Effector CD4-positive, alpha-beta T cell (primary cell): Measurements from ENCODE around the gene COX19.
"Not testable (repeated sequence)": the region's sequence is repeated elsewhere in the genome, so short reads cannot be mapped to it uniquely, and the experiment has no call there.

Experiments used
- DNase-seq: peaks from one replicate; pipeline ENCODE4 v3.0.0-alpha.2; 2020

COX19 gene

DNA sequence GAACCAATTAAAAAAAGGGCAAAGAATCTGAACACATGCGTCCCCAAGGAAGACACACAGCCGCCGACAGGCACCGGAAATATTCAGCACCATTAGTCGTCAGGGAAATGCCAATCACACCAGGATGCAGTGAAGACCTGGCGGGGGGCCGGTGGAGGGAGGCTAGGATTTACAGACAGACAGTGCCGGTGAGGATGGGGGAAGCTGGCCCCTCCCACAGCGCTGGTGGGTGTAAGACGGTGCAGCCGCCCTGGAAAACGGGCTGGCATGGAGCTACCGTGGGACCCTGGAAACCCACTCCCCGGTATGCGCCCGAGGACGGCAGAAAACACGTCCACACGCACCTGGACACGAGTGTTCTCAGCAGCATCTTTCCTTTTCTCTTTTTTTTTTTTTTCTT is 16.1 kb downstream of the COX19 start:
- no peak for DNase-seq

- DNase-seq: no peak
Measured at GRCh38 chr7:958221-959200, 16.8 kb downstream of the COX19 start.

- DNase-seq: no peak
Measured at GRCh38 chr7:957418-958220, 17.7 kb downstream of the COX19 start.

GRCh38 chr7:956031-956430 is 19.3 kb downstream of the COX19 start:
- no peak for DNase-seq

DNA sequence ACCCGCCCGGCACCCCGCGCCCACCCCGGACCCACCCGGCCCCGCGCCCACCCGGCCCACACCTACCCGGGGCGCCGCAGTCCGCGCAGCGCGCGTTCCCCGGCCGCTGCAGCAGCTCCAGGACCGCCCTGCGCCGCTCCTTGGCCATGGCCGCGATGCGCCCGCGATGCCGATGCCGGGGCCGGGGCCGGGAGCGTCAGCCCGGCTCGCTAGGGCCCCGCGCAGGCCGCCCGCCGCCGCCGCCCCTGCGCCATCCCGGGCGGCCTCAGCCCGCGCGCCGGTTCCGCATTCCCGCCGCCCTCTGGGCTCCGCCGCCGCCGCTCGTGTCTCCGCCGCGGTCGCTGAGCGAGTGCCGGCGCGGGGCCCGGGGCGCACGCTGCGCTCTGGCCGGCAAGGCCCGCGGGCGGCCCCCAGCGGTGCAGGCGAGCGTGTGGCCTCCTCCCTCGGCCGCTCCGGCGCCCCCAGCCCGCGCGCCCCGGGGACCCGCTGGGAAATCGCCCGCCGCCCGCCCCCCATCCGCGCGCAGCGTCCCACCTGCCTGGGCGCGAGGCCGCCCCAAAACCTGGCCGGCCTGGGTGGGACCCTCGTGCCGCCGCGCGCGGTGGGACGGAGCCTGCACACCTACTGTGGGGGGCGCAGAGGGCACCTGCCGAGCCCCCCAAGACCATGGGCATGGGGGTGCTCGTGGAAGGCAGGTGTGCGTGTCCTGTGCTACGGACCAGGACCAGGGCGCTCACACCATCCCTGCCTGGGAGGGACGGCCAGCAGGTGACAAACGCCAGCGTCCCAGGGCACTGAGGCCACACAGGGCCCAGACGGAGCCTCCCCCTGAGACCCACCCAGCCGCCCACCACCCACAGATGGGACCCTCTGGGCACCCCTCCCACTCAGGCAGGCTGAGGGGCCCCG is 20.8 kb downstream of the COX19 start, which contains the start of gene ADAP1:
TSS of gene ADAP1 (minus strand) at position 351 of the 909 bp plus-strand sequence. CDS start at position 148, 203 bp downstream.
- no peak for DNase-seq

DNA sequence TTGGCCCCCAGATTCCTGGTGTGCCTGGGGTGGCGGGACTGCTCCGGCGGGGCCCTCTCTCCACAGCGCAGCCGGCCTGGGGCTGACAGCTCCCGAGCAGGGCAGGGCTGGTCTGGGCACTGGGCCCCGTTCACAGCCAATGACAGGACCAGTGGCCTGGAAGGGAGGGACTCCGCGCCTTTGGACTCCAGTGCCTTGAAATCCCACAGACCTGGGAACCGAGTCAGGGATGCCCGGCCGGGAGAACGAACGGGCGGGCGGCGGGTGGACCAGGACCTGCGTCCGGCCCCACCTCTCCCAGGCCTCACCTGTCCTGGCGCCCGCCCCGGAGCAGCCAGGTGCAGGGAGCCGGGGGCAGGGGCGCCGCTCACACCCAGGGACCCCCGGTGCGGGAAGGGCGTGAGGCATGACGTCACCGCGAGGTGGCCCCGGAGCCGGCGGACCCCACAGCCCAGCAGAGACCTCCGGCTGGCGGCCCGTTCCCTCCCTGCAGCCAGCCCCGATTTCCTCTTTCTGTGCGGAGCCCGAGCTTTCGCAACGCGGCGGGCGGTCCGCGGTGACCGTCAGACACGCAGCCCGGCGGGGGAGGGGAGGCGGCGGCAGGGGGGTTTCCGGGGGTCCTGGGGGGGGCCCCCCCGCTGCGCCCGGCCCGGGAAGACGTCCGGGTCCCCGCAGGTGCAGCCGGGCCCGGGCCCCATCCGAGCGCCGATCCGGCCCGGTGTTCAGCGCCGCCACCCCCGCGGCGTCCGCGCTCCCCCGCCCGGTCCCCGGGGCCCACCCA is 21.6 kb downstream of the COX19 start:
- no peak for DNase-seq

DNA sequence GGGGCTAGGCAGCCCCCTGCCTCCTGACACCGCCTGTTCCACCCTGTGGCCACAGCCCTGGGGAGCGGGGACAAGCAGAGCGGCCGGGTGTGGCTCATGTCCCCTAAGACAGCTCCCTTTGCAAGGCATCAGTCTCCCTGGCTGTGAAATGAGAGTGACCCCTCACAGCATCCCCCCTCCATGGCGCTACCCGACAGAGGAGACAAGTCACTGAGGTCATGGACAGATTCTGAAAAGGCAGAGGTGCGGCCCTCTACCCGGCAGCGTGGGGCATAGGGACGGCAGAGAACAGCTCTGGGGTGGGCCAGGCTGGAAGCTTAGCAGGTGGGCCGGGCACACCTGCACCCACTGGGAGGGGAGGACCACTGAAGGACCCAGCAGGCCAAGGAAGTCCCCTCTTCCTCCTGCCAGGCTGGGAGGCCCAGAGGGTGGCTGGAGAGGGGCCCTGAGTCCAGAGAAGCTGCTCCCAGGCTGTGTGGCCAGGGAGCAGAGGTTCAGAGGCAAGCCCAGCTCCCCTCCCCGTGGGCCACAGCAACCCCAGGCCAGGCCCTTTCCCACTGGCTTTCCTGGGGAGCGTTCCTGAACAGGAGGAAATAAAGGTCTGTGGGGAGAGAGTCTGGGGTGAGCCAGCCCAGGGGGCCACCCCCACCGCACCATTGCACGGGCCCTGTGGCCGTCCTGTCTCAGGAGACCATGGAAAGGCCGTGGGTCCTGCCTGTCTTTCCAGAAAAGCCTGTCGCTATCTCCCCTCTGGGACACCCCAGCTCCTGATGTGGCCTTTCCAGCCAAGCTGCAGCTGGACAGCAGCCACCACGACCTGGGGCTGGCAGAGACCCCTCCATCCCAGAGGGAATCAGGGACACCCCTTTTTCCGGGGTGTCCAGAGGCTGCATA is 22.6 kb downstream of the COX19 start:
- no peak for DNase-seq

- DNase-seq: no peak
Measured at GRCh38 chr7:951881-952547, 23.3 kb downstream of the COX19 start.

GRCh38 chr7:949021-949934 is 26.1 kb downstream of the COX19 start:
- DNase-seq: no peak

GRCh38 chr7:947391-948210 is 27.7 kb downstream of the COX19 start:
- DNase-seq: no peak

GRCh38 chr7:946256-946996 is 28.9 kb downstream of the COX19 start:
- no peak for DNase-seq

GRCh38 chr7:945556-946255 is 29.6 kb downstream of the COX19 start:
- DNase-seq: no peak

- no peak for DNase-seq
Measured at GRCh38 chr7:945147-945555, 30.2 kb downstream of the COX19 start.

DNA sequence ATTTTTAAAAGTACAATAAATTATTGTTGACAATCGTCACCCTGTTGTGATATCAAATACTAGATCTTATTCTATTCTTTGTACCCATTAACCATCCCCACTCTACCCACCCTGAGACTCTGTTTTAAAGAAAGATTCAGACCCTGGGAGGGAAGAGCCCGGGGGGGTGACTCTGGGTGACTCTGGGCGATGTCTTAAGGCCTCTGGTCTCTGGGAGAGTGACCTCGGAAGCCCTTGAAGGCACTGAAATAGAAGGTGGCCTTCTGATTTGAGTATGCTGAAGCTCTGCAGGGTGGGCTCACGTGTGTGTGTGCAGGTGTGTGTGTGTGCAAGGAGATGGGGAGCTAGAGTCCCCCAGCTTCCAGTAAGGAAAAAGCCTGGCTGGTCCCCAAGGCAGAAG is 30.6 kb downstream of the COX19 start:
- no peak for DNase-seq

DNA sequence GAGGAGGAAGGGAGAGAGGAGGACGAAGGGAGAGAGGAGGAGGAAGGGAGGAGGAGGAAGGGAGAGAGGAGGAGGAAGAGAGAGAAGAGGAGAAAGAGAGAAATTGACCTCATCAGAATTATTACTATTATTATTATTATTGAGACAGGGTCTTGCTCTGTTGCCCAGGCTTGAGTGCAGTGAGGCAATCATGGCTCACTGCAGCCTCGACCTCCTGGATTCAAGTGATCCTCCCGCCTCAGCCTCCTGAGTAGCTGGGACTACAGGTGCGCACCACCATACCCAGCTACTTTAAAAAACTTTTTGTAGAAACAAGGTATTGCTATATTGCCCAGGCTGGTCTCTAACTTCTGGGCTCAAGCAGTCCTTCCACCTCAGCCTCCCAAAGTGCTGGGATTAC is 31.6 kb downstream of the COX19 start:
- DNase-seq: not testable (repeated sequence)

DNA sequence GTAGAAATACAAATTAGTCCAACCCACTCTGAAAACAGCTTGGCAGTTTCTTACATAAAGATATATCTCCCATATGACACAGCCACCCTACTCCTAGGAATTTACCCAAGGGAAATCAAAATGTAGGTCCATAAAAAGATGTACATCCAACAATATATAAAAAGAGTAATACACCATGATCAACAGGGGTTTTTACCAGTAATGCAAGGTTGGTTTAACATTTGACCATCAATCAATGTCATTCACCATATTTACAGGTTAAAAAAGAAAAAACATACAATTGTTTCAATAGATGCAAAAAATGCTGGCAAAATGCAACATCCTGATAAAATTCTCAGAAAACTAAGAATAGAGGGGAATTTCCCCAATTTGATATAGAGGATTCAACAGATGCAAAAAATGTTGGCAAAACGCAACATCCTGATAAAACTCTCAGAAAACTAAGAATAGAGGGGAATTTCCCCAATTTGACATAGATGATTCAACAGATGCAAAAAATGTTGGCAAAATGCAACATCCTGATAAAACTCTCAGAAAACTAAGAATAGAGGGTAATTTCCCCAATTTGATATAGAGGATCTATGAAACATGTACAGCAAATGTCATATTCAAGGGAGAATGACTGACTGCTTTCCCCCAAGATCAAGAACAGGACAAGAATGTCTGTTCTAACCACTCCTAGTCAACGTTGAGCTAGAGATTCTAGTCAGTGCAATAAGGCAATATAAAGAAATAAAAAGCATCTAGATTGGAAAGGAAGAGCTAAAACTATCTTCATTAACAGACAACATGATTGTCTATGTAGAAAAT is 34.5 kb downstream of the COX19 start:
- DNase-seq: no peak
